Fibroblast of mammary gland (primary cell): ENCODE results near the gene CFAP20.

Experiments used
- DNase-seq: peaks from one replicate; pipeline ENCODE4 v3.0.0-alpha.2; 2010; ENCODE audit warnings: low read depth
- H3K4me3 ChIP-seq: 2 replicates; pipeline ENCODE4 v1.5.1; 2011; ENCODE audit warnings: low read depth, mild to moderate bottlenecking, low read length, moderate library complexity; ENCODE audit not compliant: control insufficient read depth
- TF ChIP-seq, protein P1 (sequence below): conservative IDR thresholded peaks from 2 replicates; pipeline ENCODE4 v1.5.1; 2011; ENCODE audit warnings: low read depth, low read length, inconsistent platforms; ENCODE audit not compliant: control insufficient read depth, insufficient read depth

Gene CFAP20

DNA sequence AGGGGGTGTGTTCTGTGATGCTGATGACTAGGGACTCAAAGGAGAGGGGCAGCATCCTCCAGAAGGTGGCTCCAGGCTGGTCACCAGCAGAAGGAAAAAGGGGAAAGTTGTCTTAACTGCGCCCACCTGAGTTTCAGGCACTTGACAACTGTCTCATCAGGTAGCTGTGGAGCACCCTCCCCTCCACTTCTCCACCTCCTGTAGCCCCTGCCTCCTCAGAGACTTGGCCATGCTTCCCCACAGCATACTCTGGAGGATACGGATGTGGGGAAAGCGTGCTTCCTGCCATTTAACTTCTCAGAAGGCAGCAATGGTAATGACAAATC, 17.9 kb downstream of the CFAP20 start:
- DNase-seq = no peak
- no peak overlapping the region for H3K4me3 ChIP-seq
- TF ChIP-seq, protein P1, sequence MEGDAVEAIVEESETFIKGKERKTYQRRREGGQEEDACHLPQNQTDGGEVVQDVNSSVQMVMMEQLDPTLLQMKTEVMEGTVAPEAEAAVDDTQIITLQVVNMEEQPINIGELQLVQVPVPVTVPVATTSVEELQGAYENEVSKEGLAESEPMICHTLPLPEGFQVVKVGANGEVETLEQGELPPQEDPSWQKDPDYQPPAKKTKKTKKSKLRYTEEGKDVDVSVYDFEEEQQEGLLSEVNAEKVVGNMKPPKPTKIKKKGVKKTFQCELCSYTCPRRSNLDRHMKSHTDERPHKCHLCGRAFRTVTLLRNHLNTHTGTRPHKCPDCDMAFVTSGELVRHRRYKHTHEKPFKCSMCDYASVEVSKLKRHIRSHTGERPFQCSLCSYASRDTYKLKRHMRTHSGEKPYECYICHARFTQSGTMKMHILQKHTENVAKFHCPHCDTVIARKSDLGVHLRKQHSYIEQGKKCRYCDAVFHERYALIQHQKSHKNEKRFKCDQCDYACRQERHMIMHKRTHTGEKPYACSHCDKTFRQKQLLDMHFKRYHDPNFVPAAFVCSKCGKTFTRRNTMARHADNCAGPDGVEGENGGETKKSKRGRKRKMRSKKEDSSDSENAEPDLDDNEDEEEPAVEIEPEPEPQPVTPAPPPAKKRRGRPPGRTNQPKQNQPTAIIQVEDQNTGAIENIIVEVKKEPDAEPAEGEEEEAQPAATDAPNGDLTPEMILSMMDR = no peak

DNA sequence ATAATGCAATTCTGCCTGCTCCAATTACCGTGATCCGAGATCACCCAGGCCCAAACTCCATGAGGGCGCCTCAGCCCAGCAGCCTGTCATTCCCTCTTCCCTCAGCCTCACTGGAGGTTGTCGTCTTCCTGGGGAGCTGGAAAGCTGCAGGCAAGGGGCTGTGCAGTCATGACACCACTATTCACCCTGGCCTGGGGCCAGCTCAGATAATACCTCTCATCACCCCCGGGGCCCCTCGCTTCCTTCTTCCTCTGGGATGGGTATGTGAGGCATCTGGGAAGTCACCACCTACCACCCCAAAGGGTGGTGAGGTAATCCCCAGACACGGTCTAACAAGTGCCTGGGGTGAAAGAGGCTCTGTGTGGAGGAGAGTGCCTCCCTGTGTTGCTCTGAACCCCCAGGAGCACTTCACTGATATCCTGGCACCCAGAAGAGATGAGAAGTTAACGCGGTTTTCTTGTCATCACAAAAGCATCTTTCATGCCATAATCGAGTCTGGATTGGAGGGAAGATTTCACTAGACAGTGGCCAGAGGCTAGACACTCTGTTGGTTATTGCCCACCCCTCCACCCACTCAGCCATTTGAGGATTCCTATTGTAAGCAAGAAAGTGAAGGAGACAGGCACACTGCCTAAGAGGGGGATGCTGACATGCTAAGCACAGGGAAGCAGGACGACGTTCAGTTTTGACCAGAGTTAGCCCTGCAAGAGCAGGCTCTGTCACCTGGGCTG, 18.4 kb downstream of the CFAP20 start:
- no peak overlapping the region for H3K4me3 ChIP-seq
- no peak for DNase-seq
- TF ChIP-seq, protein P1 = no peak

- H3K4me3 ChIP-seq = no peak overlapping the region
- TF ChIP-seq, protein P1 = no peak
- no peak for DNase-seq
Measured at GRCh38 chr16:58109881-58110280, 19.3 kb downstream of the CFAP20 start.

DNA sequence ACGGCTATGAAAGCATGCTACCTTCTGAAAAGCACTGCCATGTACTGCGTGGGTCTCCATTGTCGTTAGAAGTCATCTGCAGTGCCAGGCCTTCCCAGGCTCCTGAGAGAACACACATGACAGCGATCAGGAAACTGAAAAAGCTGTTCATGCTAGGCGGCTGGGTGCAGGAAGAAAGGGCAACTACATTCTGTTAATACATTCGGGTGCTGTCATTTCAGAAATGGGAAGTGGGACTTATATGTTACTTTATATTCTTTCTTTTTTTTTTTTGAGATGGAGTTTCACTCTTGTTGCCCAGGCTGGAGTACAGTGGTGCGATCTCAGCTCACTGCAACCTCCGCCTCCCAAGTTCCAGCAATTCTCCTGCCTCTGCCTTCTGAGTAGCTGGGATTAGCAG, 19.9 kb downstream of the CFAP20 start:
- TF ChIP-seq, protein P1 = no peak
- H3K4me3 ChIP-seq = no peak overlapping the region
- no peak for DNase-seq

DNA sequence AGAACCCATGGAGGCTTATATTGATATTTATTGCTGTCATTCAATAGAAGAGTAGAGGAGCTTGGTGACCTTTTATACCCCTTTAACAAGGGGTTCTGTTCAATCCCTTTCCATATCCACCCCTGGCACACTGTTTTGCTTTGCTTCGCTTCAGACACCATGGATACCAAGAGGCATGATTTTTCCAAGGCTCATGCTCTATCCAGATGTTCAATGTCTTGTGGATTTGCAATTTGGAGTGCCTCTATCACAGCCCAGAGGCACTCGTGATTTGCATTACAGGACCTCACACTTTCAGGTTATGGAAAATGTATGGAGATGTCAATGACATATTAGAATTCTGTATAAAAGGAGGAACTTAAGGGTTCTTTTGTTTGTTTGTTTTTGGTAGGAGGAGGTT, 21.5 kb downstream of the CFAP20 start:
- TF ChIP-seq, protein P1 = no peak
- H3K4me3 ChIP-seq = no peak overlapping the region
- DNase-seq = no peak

GRCh38 chr16:58107228-58107627, 22.0 kb downstream of the CFAP20 start:
- no peak for DNase-seq
- TF ChIP-seq, protein P1 = no peak
- H3K4me3 ChIP-seq = no peak overlapping the region

DNA sequence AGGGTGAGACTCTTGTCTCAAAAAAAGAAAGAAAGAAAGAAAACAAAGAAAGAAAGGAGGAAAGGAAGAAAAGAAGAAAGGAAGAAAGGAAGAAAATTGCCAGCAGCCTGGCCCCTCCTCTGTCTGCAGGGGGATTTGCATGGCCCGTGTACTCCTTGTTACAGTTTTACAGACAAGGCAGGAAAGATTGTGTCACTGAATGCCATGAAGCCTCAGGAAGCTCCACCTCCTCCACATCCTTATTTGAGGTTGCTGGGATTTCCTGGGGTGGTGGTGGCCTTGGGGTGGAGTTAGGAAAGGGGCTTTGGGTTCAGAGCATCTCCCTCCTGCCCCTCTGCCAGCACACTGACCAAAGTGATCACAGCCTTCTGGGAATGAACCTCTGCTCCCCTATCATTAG, 23.6 kb downstream of the CFAP20 start:
- DNase-seq = no peak

More for the DNA sequence above, 23.6 kb downstream of the CFAP20 start:
- H3K4me3 ChIP-seq = no peak overlapping the region
- TF ChIP-seq, protein P1 = no peak
